SW 1271 (cell line): ENCODE measurements around the gene SAA4.
"Not testable (repeated sequence)": the region's sequence is repeated elsewhere in the genome, so short reads cannot be mapped to it uniquely, and the experiment has no call there.

Experiments used
- DNase-seq, 2 experiments: peaks; one replicate each; lab custom pipeline; 2025; lab: John Stamatoyannopoulos, UW

The SAA4 gene

GRCh38 chr11:18246379-18247190 lies 10.0 kb upstream of the SAA4 start:
- DNase-seq: not testable (repeated sequence)

- no peak for DNase-seq
Measured at GRCh38 chr11:18245396-18245795, 8.8 kb upstream of the SAA4 start.

- DNase-seq: peak in 1 of 2 experiments; percentile 80
Measured at GRCh38 chr11:18243783-18244362, 7.3 kb upstream of the SAA4 start.

- DNase-seq: no peak
Measured at GRCh38 chr11:18239655-18240054, 3.1 kb upstream of the SAA4 start.

GRCh38 chr11:18235394-18236334 lies 938 bp downstream of the SAA4 start:
- DNase-seq: no peak

- DNase-seq: no peak
Measured at GRCh38 chr11:18233912-18234311, 2.7 kb downstream of the SAA4 start.

GRCh38 chr11:18230859-18231258 lies 5.7 kb downstream of the SAA4 start:
- no peak for DNase-seq

- no peak for DNase-seq
Measured at GRCh38 chr11:18229501-18229900, 7.1 kb downstream of the SAA4 start.

- DNase-seq: no peak
Measured at GRCh38 chr11:18225913-18226312, 10.7 kb downstream of the SAA4 start.

- no peak for DNase-seq
Measured at GRCh38 chr11:18223591-18224387, 12.8 kb downstream of the SAA4 start.

- DNase-seq: no peak
Measured at GRCh38 chr11:18222814-18223421, 13.7 kb downstream of the SAA4 start.

GRCh38 chr11:18221274-18221876 lies 15.2 kb downstream of the SAA4 start:
- no peak for DNase-seq

- DNase-seq: no peak
Measured at GRCh38 chr11:18209058-18209457, 27.5 kb downstream of the SAA4 start.

GRCh38 chr11:18204771-18205170 lies 31.8 kb downstream of the SAA4 start:
- DNase-seq: no peak

- no peak for DNase-seq
Measured at GRCh38 chr11:18204220-18204619, 32.4 kb downstream of the SAA4 start.

- DNase-seq: peak in 1 of 2 experiments; percentile 23
Measured at GRCh38 chr11:18203723-18204122, 32.9 kb downstream of the SAA4 start.

- not testable (repeated sequence) for DNase-seq
Measured at GRCh38 chr11:18197738-18198137, 38.9 kb downstream of the SAA4 start.

- no peak for DNase-seq
Measured at GRCh38 chr11:18196532-18196931, 40.1 kb downstream of the SAA4 start.

GRCh38 chr11:18193010-18193409 lies 43.6 kb downstream of the SAA4 start:
- DNase-seq: no peak

GRCh38 chr11:18191376-18191775 lies 45.2 kb downstream of the SAA4 start:
- no peak for DNase-seq
